Astrocyte of the spinal cord (primary cell): ENCODE measurements around the gene PLD5.

Experiments
- DNase-seq: peaks from one replicate; pipeline ENCODE4 v3.0.0; 2011; ENCODE audit warnings: low read depth, low spot score
- H3K4me3 ChIP-seq: 2 replicates; pipeline ENCODE4 v1.5.1; 2011; ENCODE audit warnings: low read depth, mild to moderate bottlenecking, low read length, moderate library complexity
- in situ Hi-C: cut with HindIII; loops from 2 replicates; pipeline ENCODE4 v1.10.0; 2017; ENCODE audit warnings: low sequenced_read_pairs
- TF ChIP-seq, protein P1 (sequence below): IDR thresholded peaks from 2 replicates; pipeline ENCODE4 v1.5.1; 2012; ENCODE audit warnings: low read depth, mild to moderate bottlenecking, low read length, inconsistent platforms

Gene PLD5

DNA sequence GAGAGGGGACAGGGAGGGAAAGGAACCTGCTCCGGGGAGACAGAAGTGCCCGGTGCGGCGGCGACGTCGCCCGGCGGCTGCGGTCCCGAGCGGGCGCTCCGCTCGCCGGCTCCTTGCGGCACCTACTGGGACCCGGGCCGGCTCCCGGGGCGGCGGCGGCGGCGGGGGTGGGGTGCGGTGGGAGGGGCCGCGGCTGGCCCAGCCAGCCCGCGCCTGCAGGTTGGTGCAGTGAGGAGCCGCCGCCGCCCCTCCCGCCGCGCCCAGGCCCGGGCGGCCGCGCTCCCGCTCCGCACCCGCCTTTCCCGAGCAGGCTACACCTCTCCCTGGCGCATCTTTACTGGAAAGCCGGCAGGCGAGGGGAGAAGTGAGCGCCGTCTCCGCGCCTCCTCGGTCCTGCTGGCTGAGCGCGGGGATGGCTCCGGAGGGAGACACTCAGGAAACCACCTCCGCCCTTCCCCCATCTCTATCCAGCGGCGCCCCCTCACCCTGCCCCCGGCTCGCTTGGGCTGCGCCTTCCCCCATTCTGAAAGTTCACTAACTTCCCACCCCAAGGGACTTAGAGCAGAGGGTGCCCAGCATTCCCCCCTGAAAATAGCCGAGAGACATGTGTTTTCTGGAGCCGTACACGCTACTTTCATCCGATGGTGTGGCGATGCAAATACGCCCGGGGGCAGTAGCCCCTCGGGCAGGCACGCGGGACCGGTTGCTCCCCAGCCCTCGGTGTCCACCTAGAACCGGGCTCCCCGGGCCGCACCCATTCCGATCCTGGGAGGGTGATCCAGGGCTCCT is at the start of gene PLD5:
TSS of gene PLD5 (minus strand) at position 127 of the 789 bp plus-strand sequence.
- TF ChIP-seq, protein P1, sequence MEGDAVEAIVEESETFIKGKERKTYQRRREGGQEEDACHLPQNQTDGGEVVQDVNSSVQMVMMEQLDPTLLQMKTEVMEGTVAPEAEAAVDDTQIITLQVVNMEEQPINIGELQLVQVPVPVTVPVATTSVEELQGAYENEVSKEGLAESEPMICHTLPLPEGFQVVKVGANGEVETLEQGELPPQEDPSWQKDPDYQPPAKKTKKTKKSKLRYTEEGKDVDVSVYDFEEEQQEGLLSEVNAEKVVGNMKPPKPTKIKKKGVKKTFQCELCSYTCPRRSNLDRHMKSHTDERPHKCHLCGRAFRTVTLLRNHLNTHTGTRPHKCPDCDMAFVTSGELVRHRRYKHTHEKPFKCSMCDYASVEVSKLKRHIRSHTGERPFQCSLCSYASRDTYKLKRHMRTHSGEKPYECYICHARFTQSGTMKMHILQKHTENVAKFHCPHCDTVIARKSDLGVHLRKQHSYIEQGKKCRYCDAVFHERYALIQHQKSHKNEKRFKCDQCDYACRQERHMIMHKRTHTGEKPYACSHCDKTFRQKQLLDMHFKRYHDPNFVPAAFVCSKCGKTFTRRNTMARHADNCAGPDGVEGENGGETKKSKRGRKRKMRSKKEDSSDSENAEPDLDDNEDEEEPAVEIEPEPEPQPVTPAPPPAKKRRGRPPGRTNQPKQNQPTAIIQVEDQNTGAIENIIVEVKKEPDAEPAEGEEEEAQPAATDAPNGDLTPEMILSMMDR, result no peak
- DNase-seq, result no peak
- in situ Hi-C loops, result no loop called here
- peak within 1 kb of the TSS; percentile 35 for H3K4me3 ChIP-seq

GRCh38 chr1:242569867-242570266 is 45.4 kb upstream of the PLD5 start:
- TF ChIP-seq, protein P1, result no peak
- no peak for DNase-seq
- no peak overlapping the region for H3K4me3 ChIP-seq
- in situ Hi-C loops, result no loop called here

- in situ Hi-C loops, result no loop called here
- no peak overlapping the region for H3K4me3 ChIP-seq
- DNase-seq, result no peak
- TF ChIP-seq, protein P1, result no peak
These were observed 44.2 kb upstream of the PLD5 start for GRCh38 chr1:242568666-242569065.

GRCh38 chr1:242567596-242567995 is 43.1 kb upstream of the PLD5 start:
- H3K4me3 ChIP-seq, result no peak overlapping the region
- in situ Hi-C loops, result no loop called here
- no peak for DNase-seq
- TF ChIP-seq, protein P1, result no peak

DNA sequence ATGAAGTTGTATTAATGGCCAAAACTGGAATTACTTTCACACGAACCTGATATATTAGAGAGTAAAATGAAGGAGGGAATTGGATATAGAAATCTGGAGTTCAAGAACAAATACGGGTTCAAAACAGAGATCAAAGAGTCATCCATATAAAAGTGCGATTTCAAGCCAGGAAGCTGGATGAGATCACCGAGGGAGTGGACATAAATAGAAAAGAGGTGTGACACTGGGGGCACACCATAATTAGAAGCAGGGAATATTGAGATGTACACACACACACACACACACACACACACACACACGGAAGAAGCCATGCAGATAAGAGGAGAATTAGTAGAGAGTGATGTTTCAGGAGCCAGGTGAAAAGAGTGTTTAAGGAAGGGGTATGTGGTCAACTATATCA is 32.3 kb upstream of the PLD5 start:
- no peak overlapping the region for H3K4me3 ChIP-seq
- no peak for DNase-seq
- in situ Hi-C loops, result no loop called here
- TF ChIP-seq, protein P1, result no peak

DNA sequence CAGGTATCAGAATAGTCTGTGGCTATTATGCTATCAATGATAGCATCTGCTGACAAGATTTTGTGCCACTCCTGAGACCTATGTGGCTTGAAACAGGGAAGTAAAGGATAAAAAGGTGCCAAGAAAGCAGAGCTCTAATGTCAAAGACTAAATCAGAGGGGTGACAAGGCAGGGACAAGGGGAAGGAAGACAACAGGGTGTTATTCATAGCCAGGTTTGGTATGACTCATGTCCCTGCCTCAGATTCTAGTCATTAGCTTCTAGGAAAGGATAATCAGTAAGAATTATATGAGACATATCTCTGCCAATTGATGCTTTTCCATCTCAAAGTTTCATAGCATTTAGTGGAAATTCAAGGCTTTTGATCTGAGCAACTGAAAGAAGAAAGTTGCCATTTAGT is 31.8 kb upstream of the PLD5 start:
- in situ Hi-C loops, result no loop called here
- no peak overlapping the region for H3K4me3 ChIP-seq
- TF ChIP-seq, protein P1, result no peak
- DNase-seq, result no peak
